Upper lobe of left lung (tissue), 6 donors: ENCODE measurements around the gene TMEM131L. TPM values are rescaled to one million over a fixed set of nuclear protein-coding genes. Genes with fewer than 3 reads are reported as not detected.

Source experiments
- ATAC-seq, 2 donors: fragments of 200-7000 bp; cut with Tn5 transposase; one replicate each; pipeline ENCODE4 v1.9.1; 2022; ENCODE audit warnings: mild to moderate bottlenecking in 2 of 2, moderate library complexity in 2 of 2; ENCODE audit not compliant: low FRiP score in 2 of 2
- DNase-seq, 2 donors: peaks; one replicate each; pipeline ENCODE4 v3.0.0-alpha.2; 2019 to 2020
- H3K27ac ChIP-seq, 4 donors: fragments of 200-600 bp; sonication (generic); one replicate each; pipeline ENCODE4 v1.5.1; 2016 to 2019
- H3K27me3 ChIP-seq, 4 donors: fragments of 200-600 bp; sonication (generic); one replicate each; pipeline ENCODE4 v1.5.1; 2017 to 2019
- H3K36me3 ChIP-seq, 4 donors: fragments of 200-600 bp; sonication (generic); one replicate each; pipeline ENCODE4 v1.5.1; 2016 to 2019
- H3K4me1 ChIP-seq, 4 donors: fragments of 200-600 bp; sonication (generic); one replicate each; pipeline ENCODE4 v1.5.1; 2018 to 2019
- H3K4me3 ChIP-seq, 4 donors: fragments of 200-600 bp; sonication (generic); one replicate each; pipeline ENCODE4 v1.5.1; 2017 to 2019; ENCODE audit warnings: mild to moderate bottlenecking in 2 of 4, moderate library complexity in 1 of 4
- H3K9me3 ChIP-seq, 4 donors: fragments of 200-600 bp; sonication (generic); one replicate each; pipeline ENCODE4 v1.5.1; 2018 to 2019
- EP300 ChIP-seq, 4 donors: sonication (generic); formaldehyde crosslinking; IDR thresholded peaks; one replicate each; pipeline ENCODE4 v1.5.1; 2017; ENCODE audit warnings: antibody characterized with exemption in 4 of 4, control low read depth in 2 of 4
- POLR2A ChIP-seq, 4 donors: fragments of 450-650 bp; IDR thresholded peaks; one replicate each; pipeline ENCODE4 v1.5.1; 2016 to 2017; ENCODE audit warnings: antibody characterized with exemption in 4 of 4, mild to moderate bottlenecking in 2 of 4
- POLR2AphosphoS5 ChIP-seq, 2 donors: sonication (generic); formaldehyde crosslinking; IDR thresholded peaks; one replicate each; pipeline ENCODE4 v1.5.1; 2017; ENCODE audit warnings: antibody characterized with exemption in 2 of 2
- WGBS, 2 donors: methylation state at CpG; one replicate each; pipeline ENCODE4 v1.1.5; 2017 to 2018; 5-methylcytosine and 5-hydroxymethylcytosine counted together
- total RNA-seq, 6 donors: library from RNA; depleted of rRNA in 4 of 6; stranded (reverse); fragments of >200 nt in 4 of 6; gene quantifications; one replicate each; pipeline versions ENCODE4 v1.1.0 to v1.2.1, GENCODE V29; 2016 to 2021
- TF ChIP-seq, protein P1 (sequence below), 6 experiments: fragments of 450-650 bp in 4 of 6; fragments of 200-600 bp in 2 of 6; sonication (generic) in 2 of 6; IDR thresholded peaks; one replicate each; pipeline ENCODE4 v1.5.1; 2016 to 2019; ENCODE audit warnings: antibody characterized with exemption in 6 of 6
- donor health status: DM: no; HTN: no; CAD: no; lungs with moderate emphysema.
- donor health status: DM: no; HTN: yes; CAD: no; lungs with severe emphysema.

Gene TMEM131L
- total RNA-seq, 6 donors from 2014 or later: 12.3 to 28.8 (median 19.5) TPM

GRCh38 chr4:153521478-153521877 is 55.3 kb downstream of the TMEM131L start:
- Histone ChIP-seq H3K4me3 (no peak overlapping the region), H3K36me3 (no peaks in the 10 kb centered on the region), H3K9me3 (no peaks in the 10 kb centered on the region), H3K27me3 (no peaks in the 10 kb centered on the region), H3K4me1 (peaks cover 16 to 39% (median 28%) of the 10 kb centered on the region in 4 donors), H3K27ac (peak overlapping the region in 1 of 4 donors; percentile 24)
- TF ChIP-seq POLR2A (IDR thresholded peaks at IDR 0.05) (no peak), EP300 (IDR thresholded peaks at IDR 0.05) (no peak), POLR2AphosphoS5 (IDR thresholded peaks at IDR 0.05) (no peak)
- TF ChIP-seq, protein P1, sequence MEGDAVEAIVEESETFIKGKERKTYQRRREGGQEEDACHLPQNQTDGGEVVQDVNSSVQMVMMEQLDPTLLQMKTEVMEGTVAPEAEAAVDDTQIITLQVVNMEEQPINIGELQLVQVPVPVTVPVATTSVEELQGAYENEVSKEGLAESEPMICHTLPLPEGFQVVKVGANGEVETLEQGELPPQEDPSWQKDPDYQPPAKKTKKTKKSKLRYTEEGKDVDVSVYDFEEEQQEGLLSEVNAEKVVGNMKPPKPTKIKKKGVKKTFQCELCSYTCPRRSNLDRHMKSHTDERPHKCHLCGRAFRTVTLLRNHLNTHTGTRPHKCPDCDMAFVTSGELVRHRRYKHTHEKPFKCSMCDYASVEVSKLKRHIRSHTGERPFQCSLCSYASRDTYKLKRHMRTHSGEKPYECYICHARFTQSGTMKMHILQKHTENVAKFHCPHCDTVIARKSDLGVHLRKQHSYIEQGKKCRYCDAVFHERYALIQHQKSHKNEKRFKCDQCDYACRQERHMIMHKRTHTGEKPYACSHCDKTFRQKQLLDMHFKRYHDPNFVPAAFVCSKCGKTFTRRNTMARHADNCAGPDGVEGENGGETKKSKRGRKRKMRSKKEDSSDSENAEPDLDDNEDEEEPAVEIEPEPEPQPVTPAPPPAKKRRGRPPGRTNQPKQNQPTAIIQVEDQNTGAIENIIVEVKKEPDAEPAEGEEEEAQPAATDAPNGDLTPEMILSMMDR (IDR thresholded peaks at IDR 0.05): no peak
- ATAC-seq (no peak), DNase-seq (no peak)
- 74 to 81% methylated on average over 10 of the region's 10 CpGs for WGBS, 2 donors

DNA sequence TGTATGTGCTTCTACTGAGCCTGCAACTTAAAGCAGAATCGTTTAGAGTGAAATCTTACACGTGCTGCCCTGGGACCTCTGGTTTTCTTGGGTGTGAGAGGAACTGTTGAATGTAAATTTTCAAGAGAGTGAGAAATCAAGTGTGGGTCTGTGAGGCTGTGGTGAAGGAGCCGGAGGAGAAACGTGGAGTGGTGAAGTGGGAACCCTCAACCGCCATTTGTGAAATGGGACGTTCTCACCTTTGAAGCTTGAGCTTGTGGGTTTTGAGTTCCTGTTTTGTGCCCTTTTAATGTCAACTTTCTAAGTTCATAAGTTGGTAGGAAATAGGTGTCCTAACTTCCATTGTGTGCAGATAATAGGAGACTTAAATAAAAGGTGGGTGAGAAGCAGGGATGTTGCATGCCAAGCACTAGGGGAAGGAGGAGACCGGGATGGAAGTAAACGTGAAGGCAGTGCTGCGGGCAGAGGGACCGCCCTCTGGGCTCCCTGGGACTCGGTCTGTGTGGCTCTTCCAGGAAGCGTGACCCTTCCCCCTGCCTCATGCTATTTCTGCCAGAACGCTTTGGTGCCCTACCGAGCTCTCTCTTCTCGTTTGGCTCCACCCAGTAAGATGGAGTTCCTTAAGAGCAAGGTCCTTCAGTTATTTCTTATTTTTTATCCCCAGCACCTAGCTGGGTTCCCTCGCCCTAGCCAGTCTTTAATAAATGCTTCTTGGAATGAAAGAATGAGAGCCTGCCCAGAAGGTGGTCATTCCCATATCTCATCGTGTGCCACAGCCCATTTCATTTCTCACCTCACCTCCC is 56.0 kb downstream of the TMEM131L start:
- H3K4me1 ChIP-seq: peaks cover 16 to 39% (median 28%) of the 10 kb centered on the region in 4 donors
- 63 to 68% methylated on average over 17 of the region's 17 CpGs for WGBS, 2 donors
- TF ChIP-seq, protein P1 (IDR thresholded peaks at IDR 0.05): no peak
- no peak for TF ChIP-seq EP300 (IDR thresholded peaks at IDR 0.05)
- TF ChIP-seq POLR2AphosphoS5 (IDR thresholded peaks at IDR 0.05): no peak
- no peak for TF ChIP-seq POLR2A (IDR thresholded peaks at IDR 0.05)
- H3K27ac ChIP-seq: peak overlapping the region in 2 of 4 donors; percentile 35 to 63
- no peaks in the 10 kb centered on the region for H3K36me3 ChIP-seq
- DNase-seq (no peak), ATAC-seq (no peak)
- H3K4me3 ChIP-seq: no peak overlapping the region
- no peaks in the 10 kb centered on the region for H3K27me3 ChIP-seq
- H3K9me3 ChIP-seq: no peaks in the 10 kb centered on the region

- peak overlapping the region in 2 of 4 donors; percentile 35 to 63 for H3K27ac ChIP-seq
- 95% methylated on average over 1 of the region's 1 CpG for WGBS, 2 donors
- H3K36me3 ChIP-seq: no peaks in the 10 kb centered on the region
- H3K4me3 ChIP-seq: no peak overlapping the region
- ATAC-seq: no peak
- peaks cover 16 to 38% (median 30%) of the 10 kb centered on the region in 4 donors for H3K4me1 ChIP-seq
- no peak for DNase-seq
- TF ChIP-seq EP300 (IDR thresholded peaks at IDR 0.05) (no peak), POLR2AphosphoS5 (IDR thresholded peaks at IDR 0.05) (no peak)
- no peaks in the 10 kb centered on the region for H3K27me3 ChIP-seq
- no peaks in the 10 kb centered on the region for H3K9me3 ChIP-seq
These were observed 56.6 kb downstream of the TMEM131L start for GRCh38 chr4:153522802-153523094.

DNA sequence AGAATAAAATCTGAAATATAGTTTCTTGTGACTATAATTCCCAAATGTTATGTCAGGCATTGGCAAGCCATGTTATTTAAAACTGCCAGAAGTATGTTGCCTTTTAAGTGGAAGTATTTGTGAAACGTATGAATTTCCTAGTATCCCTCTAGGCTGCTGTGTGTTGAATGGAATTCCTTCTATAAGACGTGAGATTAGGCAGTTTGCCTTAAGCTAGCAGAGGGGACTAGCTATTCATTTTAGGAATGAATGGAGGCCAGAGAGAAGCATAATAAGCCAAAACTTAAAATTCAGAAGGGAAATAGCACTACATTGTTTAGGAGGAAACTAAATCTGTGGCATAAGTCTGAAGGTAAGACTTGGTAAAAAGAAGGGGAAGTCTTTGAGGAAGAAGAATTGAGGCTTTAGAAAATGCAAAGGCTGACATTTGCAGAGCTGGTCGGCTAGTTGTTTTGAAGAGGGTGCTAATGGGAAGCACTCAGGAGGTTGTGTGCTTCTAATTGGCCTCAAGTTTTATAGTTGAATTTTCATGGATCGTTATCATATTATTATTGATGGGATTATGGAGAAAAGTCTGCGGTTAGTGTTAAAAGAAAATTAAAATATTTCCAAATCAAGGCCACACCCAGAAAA is 57.1 kb downstream of the TMEM131L start:
- peak overlapping the region in 1 of 4 donors; percentile 32 for H3K27ac ChIP-seq
- no peak overlapping the region for H3K4me3 ChIP-seq
- no peak for DNase-seq
- no peaks in the 10 kb centered on the region for H3K36me3 ChIP-seq
- H3K4me1 ChIP-seq: peaks cover 16 to 34% (median 27%) of the 10 kb centered on the region in 4 donors
- no peaks in the 10 kb centered on the region for H3K27me3 ChIP-seq
- TF ChIP-seq, protein P1 (IDR thresholded peaks at IDR 0.05): no peak
- TF ChIP-seq POLR2A (IDR thresholded peaks at IDR 0.05) (no peak), POLR2AphosphoS5 (IDR thresholded peaks at IDR 0.05) (no peak), EP300 (IDR thresholded peaks at IDR 0.05) (no peak)
- 74 to 77% methylated on average over 5 of the region's 5 CpGs for WGBS, 2 donors
- no peaks in the 10 kb centered on the region for H3K9me3 ChIP-seq
- ATAC-seq: no peak

DNA sequence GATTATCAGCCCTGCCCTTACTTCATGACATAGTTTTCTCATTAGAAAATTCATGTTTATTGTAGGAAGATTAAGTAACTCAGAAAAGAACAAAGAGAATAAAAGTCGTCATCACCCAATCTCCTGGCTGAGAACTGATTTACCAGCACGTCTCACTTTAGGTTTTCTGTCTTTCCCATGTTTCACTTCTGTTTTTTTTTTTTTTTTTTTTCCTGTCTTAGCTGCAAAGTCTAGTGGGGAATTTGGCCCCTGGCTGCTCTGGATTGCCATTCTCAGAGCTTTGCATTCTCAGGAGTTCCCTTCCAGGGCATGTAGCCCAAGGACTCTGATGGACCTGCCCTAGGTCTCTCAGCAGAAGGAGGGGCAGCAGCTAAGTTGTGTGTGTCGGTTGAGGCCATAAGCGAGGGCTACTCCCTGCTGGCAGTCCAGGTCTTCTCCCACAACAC is 57.8 kb downstream of the TMEM131L start:
- no peak for DNase-seq
- 64 to 72% methylated on average over 4 of the region's 4 CpGs for WGBS, 2 donors
- no peak overlapping the region for H3K4me3 ChIP-seq
- no peaks in the 10 kb centered on the region for H3K9me3 ChIP-seq
- TF ChIP-seq, protein P1 (IDR thresholded peaks at IDR 0.05): no peak
- no peak for TF ChIP-seq POLR2A (IDR thresholded peaks at IDR 0.05)
- TF ChIP-seq EP300 (IDR thresholded peaks at IDR 0.05): no peak
- H3K4me1 ChIP-seq: peaks cover 19 to 38% (median 25%) of the 10 kb centered on the region in 4 donors
- no peak overlapping the region for H3K27ac ChIP-seq
- ATAC-seq: peak in 1 of 2 donors; percentile 57
- no peaks in the 10 kb centered on the region for H3K36me3 ChIP-seq
- H3K27me3 ChIP-seq: no peaks in the 10 kb centered on the region
